Measurements from ENCODE around the gene FGD4.

GRCh38 chr12:32493282-32493681, 93.9 kb downstream of the FGD4 start:
- TF ChIP-seq CTCF (IDR thresholded peaks at IDR 0.05), result no peak
- TF ChIP-seq POLR2A (IDR thresholded peaks at IDR 0.05), result no peak

Measured in body of pancreas (tissue), 4 donors.